Gastroesophageal sphincter (tissue), 3 donors: ENCODE measurements around the gene NEK7.

ENCODE experiments used
- CTCF ChIP-seq, 4 experiments: fragments of 200-600 bp in 2 of 4; fragments of 450-650 bp in 2 of 4; sonication (generic) in 1 of 4; IDR thresholded peaks; one replicate each; pipeline ENCODE4 v1.5.1; 2017 to 2019; ENCODE audit warnings: antibody characterized with exemption in 4 of 4, mild to moderate bottlenecking in 2 of 4, moderate library complexity in 2 of 4
- POLR2A ChIP-seq, 2 donors: fragments of 450-650 bp; IDR thresholded peaks; one replicate each; pipeline ENCODE4 v1.6.1; 2017; ENCODE audit warnings: antibody characterized with exemption in 2 of 2, mild to moderate bottlenecking in 2 of 2, moderate library complexity in 1 of 2

- TF ChIP-seq CTCF (IDR thresholded peaks at IDR 0.05) (no peak), POLR2A (IDR thresholded peaks at IDR 0.05) (no peak)
These were observed 15.1 kb downstream of the NEK7 start for GRCh38 chr1:198171667-198172540.
